Bone marrow (tissue), 2 donors: ENCODE data around the gene FPR1.
A peak's percentile ranks its signal among the peaks of the same experiment; 100 is the strongest.

ENCODE experiments used
- DNase-seq, 2 donors: peaks; one replicate each; lab custom pipeline; 2025; lab: John Stamatoyannopoulos, UW

The FPR1 gene

GRCh38 chr19:51704626-51705025 lies 47.1 kb downstream of the FPR1 start:
- no peak for DNase-seq

- DNase-seq: peak; percentile 86 to 100
These were observed 47.8 kb downstream of the FPR1 start for GRCh38 chr19:51703575-51704515.

GRCh38 chr19:51702825-51703574 lies 48.7 kb downstream of the FPR1 start:
- DNase-seq: no peak

GRCh38 chr19:51702103-51702824 lies 49.4 kb downstream of the FPR1 start:
- peak in 1 of 2 donors; percentile 16 for DNase-seq

GRCh38 chr19:51701468-51702100 lies 50.1 kb downstream of the FPR1 start:
- DNase-seq: no peak

GRCh38 chr19:51699170-51699569 lies 52.5 kb downstream of the FPR1 start:
- DNase-seq: no peak

- no peak for DNase-seq
These were observed 53.4 kb downstream of the FPR1 start for GRCh38 chr19:51698296-51698695.

- no peak for DNase-seq
These were observed 54.4 kb downstream of the FPR1 start for GRCh38 chr19:51697169-51697776.

GRCh38 chr19:51696606-51697005 lies 55.1 kb downstream of the FPR1 start:
- DNase-seq: no peak
